ENCODE results near the gene BORA. TPM values are rescaled to one million over a fixed set of nuclear protein-coding genes. Genes with fewer than 3 reads are reported as not detected.
"Not testable (repeated sequence)": the region's sequence is repeated elsewhere in the genome, so short reads cannot be mapped to it uniquely, and the experiment has no call there.

Gene BORA
- 0.86 TPM for total RNA-seq
- long read RNA-seq, partial matches to known transcripts, result 0 of 2 reads
- long read RNA-seq, other reads (novel, unspliced or antisense), result 1 of 2 reads

DNA sequence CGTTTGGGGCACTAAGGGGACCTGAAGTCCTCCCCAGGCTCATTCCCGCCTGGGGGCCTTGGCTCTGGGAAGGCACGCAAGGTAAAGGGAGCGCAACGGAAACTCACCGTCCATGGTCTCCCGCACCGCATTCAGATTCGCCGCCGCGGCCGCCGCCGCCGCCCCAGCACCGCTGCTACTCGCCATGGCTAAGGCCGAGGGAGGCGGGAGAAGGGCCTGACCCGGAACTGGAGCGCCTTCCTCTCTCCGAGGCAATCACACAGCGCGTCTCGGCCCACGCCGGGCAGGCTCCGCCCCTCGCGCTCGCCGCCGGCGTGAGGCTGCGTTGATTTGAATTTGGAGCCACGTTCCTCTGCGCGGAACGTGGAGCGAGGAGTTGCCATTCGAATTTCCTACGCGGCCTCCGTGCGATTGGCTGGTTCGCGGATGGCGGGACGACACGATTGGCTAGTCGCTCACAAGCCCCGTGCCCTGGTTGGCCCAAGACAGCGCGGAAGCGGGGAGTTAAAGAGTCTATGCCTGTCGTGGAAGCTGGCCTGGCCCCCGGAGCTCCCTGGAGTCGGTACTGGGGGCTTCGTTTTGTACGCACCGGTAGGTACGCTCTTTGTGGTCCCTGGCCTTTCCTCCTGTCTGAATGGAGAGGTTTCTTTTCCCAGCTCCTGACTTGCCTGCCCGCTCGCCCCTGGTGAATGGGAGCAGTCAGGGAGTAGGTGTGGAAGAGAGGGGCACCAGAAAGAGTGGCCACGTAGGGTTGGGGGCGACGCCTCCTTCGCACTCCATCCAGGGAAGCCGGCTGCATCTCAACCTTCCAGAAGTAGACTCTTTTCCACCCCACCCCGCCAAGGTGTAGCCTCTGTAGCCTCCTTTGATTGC, at the start of gene BORA, which contains the start of gene MZT1:
TSS of gene BORA (plus strand) at position 507 of the 873 bp plus-strand sequence. CDS start 1,018 bp downstream, outside the sequence.
TSS of gene MZT1 (minus strand) at position 213 of the 873 bp plus-strand sequence. CDS start at position 186, 27 bp downstream.
- intact Hi-C loops (cut with DNase I), result no loop called here
- DNase-seq (peak; percentile 97), ATAC-seq (ENCODE audit: poor library complexity) (peak; percentile 99)

DNA sequence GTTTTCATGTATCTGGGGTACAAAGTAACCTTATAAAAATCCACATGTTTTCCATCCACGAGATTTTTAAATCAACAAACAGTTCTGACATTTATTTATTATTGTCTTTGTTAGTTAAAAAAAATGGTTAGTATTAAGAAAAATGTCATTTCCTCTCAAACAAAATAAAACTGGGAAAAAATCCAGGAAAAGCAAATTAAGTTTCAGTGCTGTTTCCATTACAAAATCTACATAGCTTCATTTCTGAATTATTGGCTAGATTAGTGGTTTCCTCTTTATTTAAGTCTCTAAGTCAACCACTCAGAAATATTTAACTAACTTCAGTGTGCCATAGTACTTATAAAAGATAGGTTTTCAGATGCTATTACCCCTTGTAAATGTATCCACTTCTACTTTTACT, 49.4 kb upstream of the BORA start:
- DNase-seq (no peak), ATAC-seq (ENCODE audit: poor library complexity) (no peak)
- intact Hi-C loops (cut with DNase I), result no loop called here

DNA sequence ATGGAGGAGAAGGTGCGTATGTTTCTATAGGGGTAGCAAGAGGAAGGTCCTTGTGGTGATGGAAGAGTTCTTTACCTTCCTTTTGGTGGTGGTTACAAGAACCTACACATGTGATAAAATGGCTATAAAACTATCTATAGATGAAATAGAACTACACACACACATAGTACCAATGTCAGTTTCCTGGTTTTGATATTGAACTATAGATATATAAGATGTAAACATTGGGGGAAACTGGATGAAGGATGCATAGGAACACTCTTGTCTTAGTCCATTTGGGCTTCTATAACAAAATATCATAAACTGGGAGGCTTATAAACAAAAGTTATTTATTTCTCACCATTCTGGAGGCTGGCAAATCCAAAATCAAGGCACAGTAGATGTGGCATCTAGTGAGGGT, 47.4 kb upstream of the BORA start:
- ATAC-seq (ENCODE audit: poor library complexity), result no peak
- intact Hi-C loops (cut with DNase I), result no loop called here

DNA sequence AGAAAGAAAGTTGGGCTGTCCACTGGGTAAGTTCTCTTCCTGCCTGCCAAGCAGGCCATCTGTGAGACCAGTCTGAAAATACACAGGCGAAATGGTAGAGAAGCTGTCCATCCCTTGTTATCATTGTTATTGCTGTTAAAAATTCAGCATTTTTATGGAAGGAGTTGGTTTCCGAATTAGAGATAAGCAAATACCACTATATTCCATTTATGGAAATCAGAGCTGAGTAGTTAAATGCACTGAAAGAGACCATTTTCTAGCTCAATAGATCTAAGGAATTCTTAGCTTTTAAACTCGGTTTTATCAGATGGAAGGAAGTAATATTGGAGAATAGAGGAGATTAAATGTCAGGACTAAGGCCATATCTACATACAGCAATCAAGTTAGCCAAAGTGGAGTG, 41.0 kb upstream of the BORA start:
- DNase-seq (no peak), ATAC-seq (ENCODE audit: poor library complexity) (no peak)
- intact Hi-C loops (cut with DNase I), result no loop called here

More for the DNA sequence above, 47.4 kb upstream of the BORA start:
- DNase-seq, result no peak

DNA sequence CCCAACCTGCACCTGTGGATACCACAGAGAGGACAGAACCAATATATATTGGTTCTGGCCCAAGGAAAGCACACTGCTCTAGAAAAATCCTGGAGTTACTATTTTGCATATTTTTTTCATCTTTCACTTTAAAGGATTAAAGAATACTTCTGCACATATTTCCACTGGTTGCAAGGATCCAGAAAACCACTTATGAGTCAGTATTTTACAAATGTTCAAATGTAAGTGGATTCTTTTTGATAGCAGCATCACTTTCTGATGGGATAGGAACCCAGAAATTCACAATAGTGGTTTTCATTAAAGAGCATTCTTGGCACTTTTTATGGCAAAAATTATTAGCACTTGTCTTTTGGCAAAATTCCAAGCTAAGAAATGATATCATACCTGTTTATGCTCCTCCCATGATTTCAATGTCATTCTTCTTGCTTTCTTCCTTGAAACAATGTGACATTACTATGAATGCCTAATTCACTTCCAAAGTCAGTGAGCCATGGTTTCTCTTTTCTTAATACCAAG, 38.5 kb upstream of the BORA start:
- no peak for ATAC-seq (ENCODE audit: poor library complexity)
- intact Hi-C loops (cut with DNase I), result no loop called here

DNA sequence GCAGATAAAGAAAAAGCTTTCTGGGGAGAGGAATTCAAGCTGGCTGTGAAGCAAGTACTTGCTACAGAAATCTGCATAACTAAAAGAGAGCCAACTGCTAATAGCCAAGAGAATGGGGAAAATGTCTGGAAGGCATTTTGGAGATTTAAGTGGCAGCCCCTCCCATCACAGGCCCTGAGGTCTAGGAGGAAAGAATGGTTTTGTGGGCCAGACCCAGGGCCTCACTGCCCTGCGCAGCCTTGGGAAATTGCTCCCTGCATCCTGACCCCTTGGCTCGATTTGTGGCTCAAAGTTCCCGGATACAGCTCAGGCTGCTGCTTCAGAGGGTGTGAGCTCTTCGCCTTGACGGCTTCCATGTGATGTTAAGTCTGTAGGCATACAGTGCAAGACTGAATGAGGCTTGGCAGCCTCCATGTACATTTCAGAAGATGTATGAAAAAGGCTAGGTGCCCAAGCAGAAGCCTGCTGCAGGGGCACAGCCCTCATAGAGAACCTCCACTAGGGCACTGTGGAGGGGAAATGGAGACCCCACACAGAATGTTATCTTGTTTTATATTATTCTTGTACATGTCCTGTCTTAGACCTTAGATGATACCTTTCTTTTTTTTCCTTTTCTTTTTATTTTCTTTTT, 34.7 kb upstream of the BORA start:
- intact Hi-C loops (cut with DNase I), result no loop called here
- DNase-seq, result no peak
- no peak for ATAC-seq (ENCODE audit: poor library complexity)

More for the DNA sequence above, 38.5 kb upstream of the BORA start:
- no peak for DNase-seq

DNA sequence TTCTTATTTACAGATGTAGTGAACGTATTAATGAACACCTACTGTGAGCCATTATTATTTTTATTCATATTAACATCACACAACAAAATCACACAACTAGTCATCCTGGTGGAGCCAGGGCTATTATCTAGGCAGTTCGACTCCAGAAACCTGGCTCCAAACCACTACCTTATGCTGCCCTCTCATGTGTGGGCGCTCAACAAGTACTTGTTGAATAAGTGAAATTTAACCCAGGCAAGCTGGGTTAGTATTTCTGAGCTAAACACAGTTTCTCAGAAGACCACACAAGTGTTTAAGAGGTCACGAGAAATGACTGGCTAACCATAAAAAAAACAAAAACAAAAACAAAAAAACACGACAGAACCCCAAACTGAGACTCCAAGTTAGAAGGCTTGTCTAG, 33.9 kb upstream of the BORA start:
- no peak for DNase-seq
- intact Hi-C loops (cut with DNase I), result no loop called here
- no peak for ATAC-seq (ENCODE audit: poor library complexity)

DNA sequence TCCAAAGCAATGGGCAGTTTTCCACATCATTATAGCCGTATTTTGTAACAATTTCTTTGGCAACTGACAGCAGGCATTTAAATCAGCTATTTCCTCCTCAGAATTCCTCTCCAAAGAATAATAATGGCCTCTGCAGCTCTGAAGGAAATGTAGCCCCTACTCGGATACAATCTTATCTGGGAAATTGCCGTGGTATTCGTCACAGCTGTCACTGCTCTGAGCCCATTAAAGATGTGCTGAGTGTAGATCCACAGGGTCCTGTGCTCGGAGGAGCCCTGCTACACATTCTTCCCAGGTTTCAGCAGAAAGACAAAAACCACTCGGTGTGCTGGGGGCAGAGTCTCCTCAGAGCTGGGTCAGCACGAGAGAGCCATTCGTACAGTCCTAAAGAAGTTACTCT, 33.4 kb upstream of the BORA start:
- no peak for DNase-seq
- intact Hi-C loops (cut with DNase I), result no loop called here

DNA sequence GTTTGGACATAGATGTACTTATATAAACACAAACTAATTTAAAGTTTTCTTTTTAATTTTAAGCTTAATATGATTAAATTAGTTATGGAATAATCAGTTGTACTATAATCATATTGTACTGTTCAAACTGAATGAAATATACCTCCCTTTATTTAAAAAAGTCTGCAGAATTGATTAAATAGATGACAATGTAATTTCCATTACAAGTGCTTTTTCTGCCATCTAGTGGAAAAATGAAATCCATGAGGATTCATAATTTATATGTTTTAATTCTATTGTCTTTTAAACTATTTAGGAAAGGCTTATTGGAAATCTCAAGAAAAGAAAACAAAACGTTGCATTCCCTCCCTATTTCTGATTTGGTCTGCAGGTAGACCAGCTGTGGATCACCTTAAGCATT, 31.1 kb upstream of the BORA start:
- no peak for ATAC-seq (ENCODE audit: poor library complexity)
- DNase-seq, result no peak
- intact Hi-C loops (cut with DNase I), result no loop called here

More for the DNA sequence above, 33.4 kb upstream of the BORA start:
- ATAC-seq (ENCODE audit: poor library complexity), result no peak

DNA sequence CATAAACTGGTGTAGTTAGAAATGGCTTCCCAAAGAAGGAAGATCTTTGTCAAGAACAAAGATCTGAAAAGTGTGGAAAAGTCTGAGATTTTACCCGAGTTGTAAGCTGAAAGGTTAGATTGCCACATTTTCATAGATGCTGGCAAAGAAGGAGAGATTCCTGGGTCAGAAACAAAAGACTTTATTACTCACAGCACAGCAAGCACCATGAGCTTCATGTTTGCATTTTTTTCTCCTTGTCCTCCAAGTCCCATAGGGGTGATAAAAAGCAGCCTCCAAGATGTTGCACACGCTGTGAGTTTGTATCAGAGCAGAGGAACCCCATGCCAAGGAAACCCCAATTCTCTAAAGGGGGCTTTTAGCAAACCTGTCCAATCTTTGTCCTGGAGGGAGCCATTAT, 29.6 kb upstream of the BORA start:
- intact Hi-C loops (cut with DNase I), result no loop called here
- no peak for DNase-seq
- no peak for ATAC-seq (ENCODE audit: poor library complexity)

DNA sequence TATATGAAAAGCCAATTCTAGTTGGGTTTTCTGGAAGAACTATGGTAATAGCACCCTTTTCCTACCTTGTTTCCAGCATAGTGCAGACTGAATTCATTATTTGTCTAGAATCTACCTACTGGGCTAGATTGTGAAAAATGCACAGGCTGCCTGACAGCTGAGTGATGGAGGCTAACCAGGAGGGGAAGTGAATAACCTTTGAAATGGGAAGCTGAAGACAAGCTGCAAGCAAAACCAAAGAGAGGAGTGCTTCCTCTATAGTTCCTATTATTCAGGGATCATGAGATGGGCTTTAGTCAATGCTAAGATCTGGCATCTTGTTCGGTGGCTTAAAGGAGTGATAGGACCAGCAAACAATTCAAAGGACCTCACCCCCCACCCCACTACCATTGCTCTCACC, 27.2 kb upstream of the BORA start:
- no peak for DNase-seq
- ATAC-seq (ENCODE audit: poor library complexity), result no peak
- intact Hi-C loops (cut with DNase I), result no loop called here

DNA sequence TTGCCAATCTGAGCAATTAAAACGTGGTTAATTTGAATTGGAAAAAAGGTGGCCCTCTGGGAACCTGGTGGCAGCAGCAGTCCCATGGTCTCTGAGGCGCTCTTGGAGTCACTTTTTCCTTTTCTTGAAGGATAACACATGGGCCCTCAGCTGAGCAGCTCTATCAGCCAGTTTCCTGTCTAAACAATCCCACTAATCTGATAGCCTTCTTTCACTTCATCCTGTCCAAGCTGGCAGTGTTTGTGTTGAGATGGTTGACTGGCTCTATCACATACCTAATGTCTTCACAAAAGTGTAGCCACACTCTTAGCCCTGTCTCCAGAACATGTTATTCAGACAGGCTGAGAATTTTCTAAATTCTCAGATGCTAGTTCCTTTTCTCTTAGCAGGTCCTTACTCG, 10.9 kb upstream of the BORA start:
- intact Hi-C loops (cut with DNase I), result no loop called here
- ATAC-seq (ENCODE audit: poor library complexity), result no peak

DNA sequence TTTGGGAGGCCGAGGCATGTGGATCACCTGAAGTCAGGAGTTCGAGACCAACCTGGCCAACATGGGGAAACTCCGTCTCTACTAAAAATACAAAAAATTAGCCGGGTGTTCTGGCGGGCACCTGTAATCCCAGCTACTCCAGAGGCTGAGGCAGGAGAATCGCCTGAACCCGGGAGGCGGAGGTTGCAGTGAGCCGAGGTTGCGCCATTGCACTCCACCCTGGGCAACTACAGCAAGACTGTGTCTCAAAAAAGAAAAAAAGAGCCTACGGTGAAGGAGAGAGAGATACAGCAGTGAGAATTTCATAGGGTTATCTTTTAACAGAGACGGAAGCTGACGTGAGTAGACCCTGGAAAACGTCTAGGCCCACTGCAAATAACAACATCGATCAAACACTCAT, 1.5 kb upstream of the BORA start:
- ATAC-seq (ENCODE audit: poor library complexity); DNase-seq; intact Hi-C loops (cut with DNase I): not testable (repeated sequence)

More for the DNA sequence above, 10.9 kb upstream of the BORA start:
- DNase-seq, result no peak

DNA sequence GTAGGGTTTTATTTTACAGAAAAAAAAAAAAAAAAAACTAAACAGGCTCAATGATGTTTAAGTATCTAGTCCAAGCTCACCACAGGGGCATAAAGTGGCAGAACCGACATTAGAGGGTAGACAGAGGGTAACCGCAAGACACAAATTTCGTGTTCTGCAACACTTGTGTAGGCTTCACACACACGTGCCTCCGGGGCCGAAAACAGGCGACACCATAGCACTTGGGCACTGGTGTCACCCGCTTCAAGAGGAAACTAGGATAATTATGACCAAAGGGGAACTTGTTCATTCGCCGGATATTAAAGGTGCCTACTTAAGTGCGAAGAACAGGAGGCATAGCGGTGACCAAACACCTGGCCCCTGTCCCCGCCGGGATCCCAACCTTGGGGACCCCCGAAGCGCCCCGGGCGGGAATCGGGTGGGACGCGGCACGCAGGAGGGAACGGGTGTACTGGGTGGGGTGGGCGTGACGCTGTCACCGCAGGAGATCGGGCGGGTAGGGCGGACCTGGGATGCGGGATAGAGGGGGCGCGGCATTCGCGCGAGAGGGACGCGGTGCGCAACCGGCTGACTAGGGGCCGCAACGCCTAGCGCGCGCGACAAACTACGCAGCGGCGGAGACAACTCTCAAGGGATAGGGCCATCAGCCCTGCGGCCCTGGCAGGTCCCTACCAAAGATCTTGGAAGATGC, 852 bp upstream of the BORA start:
- DNase-seq, result peak; percentile 59
- peak; percentile 51 for ATAC-seq (ENCODE audit: poor library complexity)
- intact Hi-C loops (cut with DNase I), result no loop called here

DNA sequence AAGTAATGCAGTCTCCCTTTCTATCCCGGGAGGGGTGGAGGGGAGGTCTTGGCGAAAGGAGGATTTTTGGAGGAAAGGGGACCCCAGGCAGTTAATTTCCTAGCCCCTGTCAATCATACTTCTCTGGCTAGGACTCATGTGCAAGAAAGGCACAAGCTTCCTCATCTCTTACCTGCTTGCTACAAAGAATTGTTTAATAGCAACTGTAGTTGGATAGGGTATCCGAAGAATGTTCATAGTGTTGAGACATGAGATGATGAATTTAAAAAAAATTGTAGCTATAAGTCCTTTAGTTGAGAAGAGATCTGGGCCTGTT, 525 bp downstream of the BORA start:
- no peak for DNase-seq
- ATAC-seq (ENCODE audit: poor library complexity), result no peak
- intact Hi-C loops (cut with DNase I), result no loop called here

DNA sequence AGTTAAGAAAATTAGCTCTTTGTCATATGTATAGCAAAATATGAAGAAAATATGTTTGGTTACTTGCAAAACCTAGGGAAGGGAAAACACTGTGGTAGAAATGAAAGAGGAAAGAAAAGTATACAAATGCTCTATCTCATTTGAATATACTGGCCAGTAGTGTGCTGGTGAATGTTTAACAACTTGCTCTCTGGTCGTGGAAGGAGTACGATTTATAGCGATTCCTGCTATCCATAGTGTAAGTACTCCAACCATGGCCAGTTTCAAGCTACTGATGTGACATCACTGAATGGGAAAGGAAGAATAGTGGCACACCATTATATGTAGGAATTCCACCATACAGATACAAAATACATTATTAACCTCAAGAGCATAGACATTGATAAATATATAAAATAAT, 9.3 kb downstream of the BORA start:
- intact Hi-C loops (cut with DNase I), result no loop called here
- ATAC-seq (ENCODE audit: poor library complexity), result no peak
- no peak for DNase-seq

DNA sequence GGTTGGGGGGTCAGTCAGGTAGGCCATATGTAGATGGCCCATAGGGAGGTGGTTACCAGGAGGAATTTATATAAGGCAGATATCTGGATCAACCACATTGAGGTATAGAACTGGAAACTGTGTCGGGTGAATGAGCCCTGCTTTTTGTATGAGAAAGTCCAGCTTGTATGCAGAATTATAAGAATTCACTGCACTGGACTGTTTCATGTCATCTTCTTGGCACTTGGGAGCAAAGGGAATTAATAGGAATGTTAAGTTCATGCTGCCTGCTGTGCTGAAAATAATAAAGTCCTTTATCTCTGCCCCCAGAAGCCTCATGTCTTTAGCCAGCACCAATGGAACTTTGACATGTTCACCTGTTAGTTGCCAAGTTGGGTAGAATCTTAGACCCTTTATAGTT, 12.3 kb downstream of the BORA start:
- no peak for DNase-seq
- ATAC-seq (ENCODE audit: poor library complexity), result no peak
- intact Hi-C loops (cut with DNase I), result no loop called here

DNA sequence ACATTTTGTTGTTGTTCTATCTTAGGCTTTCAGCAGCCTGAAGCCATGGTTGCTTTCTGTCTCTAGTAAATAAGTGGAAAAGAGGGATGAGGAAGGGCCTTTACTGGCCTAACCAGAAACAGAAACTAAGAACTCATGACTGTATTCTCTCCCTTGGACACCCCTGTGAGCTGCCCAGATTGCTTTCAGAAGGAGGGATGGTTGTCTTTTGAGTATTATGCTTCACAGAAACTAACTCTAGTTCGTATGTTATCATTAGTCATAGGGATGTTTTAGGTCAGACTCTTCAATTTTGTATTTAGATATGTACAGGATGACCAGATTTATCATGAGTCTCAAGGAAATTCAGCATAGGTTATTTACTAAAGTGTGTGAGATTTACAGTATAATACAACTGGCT, 17.5 kb downstream of the BORA start:
- ATAC-seq (ENCODE audit: poor library complexity) (no peak), DNase-seq (no peak)
- intact Hi-C loops (cut with DNase I), result no loop called here

DNA sequence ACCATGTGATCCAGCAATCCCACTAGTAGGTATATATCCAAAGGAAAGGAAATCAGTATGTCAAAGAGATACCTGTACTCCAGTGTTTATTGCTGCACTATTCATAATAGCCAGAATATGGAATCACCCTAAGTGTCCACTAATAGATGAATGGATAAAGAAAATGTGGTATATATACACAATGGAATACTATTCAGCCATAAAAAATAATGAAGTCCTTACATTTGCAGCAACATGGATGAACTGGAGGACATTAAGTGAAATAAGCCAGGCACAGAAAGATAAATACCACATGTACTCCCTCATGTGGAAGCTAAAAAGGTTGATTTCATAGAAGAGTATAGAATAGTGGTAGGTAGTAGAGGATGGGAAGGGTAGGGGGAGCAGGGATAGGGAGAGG, 23.5 kb downstream of the BORA start:
- DNase-seq (no peak), ATAC-seq (ENCODE audit: poor library complexity) (no peak)
- intact Hi-C loops (cut with DNase I), result no loop called here
